IPS-18c (cell line): ENCODE measurements around the gene MTURN.

Experiments
- H3K4me3 ChIP-seq: 2 replicates; pipeline ENCODE4 v1.7.0; 2013; ENCODE audit warnings: low read depth, mild to moderate bottlenecking, low read length, moderate library complexity; ENCODE audit not compliant: insufficient read depth
- H3K9me3 ChIP-seq: one replicate; pipeline ENCODE4 v1.6.1; 2013; ENCODE audit warnings: mild to moderate bottlenecking, low read length, moderate library complexity; ENCODE audit not compliant: control insufficient read depth, insufficient read depth

Gene MTURN

GRCh38 chr7:30168835-30169573 lies 34.2 kb downstream of the MTURN start:
- no peaks in the 10 kb centered on the region for H3K9me3 ChIP-seq
- peak overlapping the region; percentile 36; the same call in 1 of the 2 replicates for H3K4me3 ChIP-seq

DNA sequence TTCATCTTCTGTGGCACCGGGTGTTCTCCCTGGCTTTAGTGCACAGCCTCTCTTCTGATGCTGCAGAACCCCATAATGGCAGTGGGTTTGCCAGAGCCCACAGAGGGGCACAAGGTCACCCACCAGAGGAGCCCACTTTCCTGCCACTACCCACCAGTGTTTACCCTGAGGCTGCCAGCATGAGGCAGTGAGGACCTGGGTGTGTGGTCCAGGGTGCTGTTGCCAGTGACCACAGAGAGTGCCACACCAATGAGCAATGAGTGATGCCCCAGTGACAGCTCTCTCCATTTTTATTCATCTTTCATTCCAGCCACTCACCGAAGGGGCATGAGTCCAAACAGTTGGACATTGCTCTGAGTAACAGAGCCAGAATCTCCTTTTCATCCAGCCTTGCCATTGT lies 34.8 kb downstream of the MTURN start:
- no peak overlapping the region for H3K4me3 ChIP-seq
- H3K9me3 ChIP-seq = no peaks in the 10 kb centered on the region

DNA sequence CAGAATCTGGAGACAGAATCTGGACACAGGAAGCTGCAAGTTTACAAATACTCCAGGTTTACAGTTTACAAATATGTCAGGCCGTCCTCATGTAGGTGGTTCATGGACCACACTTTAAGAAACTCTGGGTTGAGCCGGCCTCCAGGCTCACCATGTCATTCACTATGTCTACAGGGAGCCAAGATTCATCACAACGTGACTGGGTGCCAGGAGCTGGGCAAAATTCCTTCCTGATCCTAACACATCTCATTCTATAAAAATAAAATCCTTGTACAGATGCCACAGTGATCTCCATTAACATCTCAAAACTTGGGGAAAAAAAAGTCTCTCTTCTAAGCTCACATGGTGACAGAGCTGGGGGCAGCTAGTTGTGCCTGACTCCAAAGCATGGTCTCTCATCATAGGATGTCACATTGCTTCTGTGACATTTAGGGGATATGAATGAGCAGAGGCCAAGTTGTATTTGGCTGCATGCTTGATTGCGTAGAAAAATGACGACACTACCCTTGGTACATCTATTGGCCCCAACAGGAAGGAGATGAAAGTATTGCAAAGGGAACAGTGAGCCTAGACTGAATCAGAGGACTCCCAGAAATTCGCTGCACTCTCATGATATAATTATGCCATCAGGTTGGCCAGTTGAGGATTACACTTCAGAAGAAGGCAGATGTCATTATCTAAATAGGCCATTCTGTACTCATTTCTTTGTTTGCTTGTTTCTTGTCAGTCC lies 35.9 kb downstream of the MTURN start:
- Histone ChIP-seq H3K9me3 (no peaks in the 10 kb centered on the region), H3K4me3 (no peak overlapping the region)

DNA sequence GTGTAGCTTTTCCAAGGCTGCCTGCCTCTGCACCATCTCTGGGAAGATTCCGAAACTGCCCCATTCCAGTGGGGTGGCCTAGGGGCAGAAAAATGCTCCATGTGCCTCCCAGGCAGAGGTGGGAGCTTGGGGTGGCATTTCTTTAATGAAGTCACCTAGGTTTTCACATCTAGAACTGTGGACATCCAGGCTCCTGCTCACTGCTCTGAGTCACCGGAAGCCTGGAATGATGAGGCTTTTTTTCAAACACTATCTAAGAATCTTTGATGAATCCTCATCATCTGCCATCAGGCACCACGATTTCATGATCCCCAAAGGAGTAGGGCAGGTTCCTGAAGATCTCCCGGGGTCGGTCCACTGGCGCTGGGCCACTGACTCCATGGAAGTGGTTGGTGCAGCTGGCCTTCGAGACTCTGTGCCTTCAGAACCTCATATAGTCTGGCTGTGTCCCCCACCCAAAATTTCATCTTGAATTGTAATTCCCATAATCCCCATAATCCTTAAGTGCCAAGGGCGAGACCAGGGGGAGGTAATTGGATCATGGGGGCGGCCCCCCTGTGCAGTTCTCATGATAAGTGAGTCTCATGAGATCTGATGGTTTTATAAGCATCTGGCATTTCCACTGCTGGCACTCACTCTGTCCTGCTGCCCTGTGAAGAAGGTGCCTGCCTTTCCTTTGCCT lies 37.1 kb downstream of the MTURN start:
- no peaks in the 10 kb centered on the region for H3K9me3 ChIP-seq

DNA sequence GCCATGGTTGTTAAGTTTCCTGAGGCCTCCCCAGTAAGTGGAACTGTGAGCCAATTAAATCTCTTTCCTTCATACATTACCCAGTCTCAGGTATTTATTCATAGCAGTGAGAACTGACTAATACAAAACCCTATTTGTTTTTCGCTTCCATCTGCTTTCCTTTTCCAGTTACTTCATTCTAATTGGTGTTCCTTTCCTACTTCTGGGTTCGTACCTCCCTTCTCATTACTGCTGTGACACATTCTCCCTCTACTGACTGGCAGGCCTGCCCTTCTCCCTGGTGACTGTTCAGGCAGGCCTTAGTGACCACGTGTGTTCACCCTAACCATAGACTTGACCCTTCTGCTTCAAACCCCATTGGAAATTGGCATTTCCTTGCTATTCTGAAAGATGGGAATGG lies 37.7 kb downstream of the MTURN start:
- no peak overlapping the region for H3K4me3 ChIP-seq
- no peaks in the 10 kb centered on the region for H3K9me3 ChIP-seq

More for the DNA sequence above, 37.1 kb downstream of the MTURN start:
- H3K4me3 ChIP-seq = no peak overlapping the region

DNA sequence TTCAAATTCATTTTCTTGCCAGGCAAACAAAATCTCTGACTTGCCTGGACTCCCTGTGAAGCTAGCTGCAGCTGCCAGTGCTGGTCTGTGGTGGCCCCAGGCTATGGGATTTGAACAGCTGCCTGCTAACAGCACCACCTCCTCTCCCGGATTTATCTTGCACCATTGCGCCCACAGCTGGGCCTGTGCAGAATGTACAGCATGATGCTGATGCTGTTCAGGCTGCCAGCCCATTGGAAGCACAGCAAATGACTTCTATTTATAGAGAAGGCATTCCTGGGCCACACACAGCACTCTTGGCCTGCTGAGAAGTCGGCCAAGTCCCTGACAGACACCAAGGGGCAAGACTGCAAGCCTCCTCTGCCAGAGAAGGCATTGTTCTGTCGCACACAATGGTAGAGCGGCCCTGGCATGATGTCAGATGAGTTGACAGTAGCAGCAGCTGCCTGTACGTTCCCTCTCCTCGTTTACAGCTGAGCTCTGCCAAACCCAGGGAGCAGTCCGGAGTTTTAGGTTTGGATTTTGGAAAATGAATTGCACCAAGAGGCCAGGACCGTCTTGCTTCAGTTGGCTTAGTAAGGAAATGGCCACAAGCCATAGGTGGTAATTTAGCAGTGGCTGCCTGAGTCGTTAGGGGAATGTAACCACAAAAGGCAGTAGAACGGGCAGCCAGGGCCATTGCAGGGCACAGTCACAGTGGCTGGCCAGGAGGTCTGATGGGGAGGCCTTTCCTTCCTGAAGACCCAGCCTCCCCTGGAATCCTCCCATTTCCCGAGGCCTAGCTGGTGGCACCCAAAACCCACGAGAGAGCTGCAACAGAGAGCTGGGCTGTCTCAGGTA lies 38.5 kb downstream of the MTURN start:
- no peak overlapping the region for H3K4me3 ChIP-seq
- H3K9me3 ChIP-seq = no peaks in the 10 kb centered on the region

GRCh38 chr7:30175180-30175579 lies 40.4 kb downstream of the MTURN start:
- H3K4me3 ChIP-seq = no peak overlapping the region
- H3K9me3 ChIP-seq = no peaks in the 10 kb centered on the region

DNA sequence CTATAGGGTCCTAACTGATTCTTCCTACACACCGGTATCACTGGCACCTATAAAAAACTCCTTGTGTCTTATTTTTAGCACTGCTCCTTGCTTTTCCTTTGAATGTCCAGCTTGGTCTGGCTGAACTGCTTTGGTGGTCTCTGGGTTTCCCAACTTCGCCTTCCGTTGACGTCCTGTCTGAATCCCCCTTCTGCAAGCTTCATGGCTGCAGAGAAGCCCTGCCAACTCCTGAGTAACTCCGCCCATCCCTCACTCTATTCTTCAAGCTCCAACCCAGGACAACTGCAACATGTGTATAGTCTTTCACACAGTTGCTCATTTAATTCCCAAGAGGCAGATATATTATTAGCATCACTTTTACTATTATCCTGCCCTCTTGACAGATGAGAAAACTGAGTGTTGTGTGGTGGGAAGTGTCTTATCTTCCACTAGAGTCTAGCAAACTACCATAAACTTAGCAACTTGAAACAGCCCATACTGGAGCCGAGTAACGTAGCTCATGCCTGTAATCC lies 40.9 kb downstream of the MTURN start:
- H3K4me3 ChIP-seq = no peak overlapping the region
- H3K9me3 ChIP-seq = no peaks in the 10 kb centered on the region

DNA sequence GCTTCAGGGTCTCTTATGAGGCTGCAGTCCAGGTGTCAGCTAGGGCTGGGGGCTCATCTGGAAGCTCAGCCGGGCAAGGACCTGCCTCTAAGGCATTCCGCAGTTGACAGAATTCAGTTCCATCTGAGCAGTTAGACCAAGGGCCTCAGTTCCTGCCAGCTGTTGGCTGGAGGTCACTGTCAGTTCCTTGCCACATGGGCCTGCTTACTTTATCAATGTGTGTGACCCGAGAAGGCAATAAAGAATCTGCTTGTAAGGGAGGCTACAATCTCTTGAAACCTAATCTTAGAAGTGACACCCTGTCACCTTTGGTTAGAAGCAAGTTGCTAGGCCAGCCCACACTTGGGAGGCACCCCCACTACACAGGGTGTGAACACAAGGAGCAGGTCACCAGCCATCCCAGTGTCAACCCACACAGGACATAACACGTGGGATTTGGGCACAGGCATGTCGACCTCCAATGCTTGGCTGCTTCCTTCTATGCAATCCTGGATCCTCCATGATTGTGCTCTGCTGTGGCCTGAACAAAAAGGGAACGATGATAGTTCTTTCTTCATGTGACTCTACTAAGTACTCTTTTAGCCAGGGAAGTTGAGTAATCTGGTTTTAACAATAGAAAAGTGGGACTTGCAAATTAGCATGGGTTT lies 41.8 kb downstream of the MTURN start:
- Histone ChIP-seq H3K9me3 (no peaks in the 10 kb centered on the region), H3K4me3 (no peak overlapping the region)

DNA sequence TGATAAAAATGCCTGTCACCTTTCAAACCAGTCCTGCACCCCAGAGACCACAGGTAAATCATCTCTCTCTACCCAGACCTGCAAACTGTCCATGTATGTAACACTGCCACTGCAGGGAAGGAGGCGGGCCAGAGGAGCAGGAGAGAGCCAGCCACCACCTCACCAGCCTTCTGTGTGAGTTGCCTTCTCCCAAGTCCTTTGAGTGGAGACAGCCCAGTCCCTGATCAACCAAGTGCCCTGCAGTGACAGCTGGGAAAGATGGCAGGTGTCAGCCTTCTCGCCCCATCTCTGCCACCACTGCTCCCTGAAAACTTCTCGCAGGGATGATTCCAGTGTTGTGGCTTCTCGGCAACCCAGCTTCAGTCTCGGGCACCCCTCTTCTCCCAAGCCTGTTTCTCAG lies 42.4 kb downstream of the MTURN start:
- H3K9me3 ChIP-seq = no peaks in the 10 kb centered on the region
- no peak overlapping the region for H3K4me3 ChIP-seq

DNA sequence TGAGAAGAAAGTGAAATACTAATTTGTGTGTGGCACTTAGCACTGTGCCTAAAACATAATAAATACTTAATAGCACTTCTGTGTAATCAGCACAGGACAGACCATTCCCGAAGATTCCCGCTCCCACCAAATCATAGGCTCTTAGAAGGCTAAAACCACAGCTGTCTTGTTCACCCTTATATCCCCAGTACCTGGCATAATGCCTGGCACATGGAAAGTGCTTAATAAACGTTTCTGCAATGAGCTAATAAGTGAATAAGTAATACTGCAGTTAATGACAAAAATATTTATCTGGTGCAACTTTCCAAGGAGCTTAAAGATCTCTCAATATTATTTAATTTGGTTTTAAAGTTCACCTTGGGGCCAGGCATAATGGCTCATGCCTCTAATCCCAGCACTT lies 43.2 kb downstream of the MTURN start:
- no peak overlapping the region for H3K4me3 ChIP-seq

GRCh38 chr7:30178748-30179436 lies 44.1 kb downstream of the MTURN start:
- Histone ChIP-seq H3K9me3 (no peaks in the 10 kb centered on the region), H3K4me3 (no peak overlapping the region)

More for the DNA sequence above, 43.2 kb downstream of the MTURN start:
- no peaks in the 10 kb centered on the region for H3K9me3 ChIP-seq

DNA sequence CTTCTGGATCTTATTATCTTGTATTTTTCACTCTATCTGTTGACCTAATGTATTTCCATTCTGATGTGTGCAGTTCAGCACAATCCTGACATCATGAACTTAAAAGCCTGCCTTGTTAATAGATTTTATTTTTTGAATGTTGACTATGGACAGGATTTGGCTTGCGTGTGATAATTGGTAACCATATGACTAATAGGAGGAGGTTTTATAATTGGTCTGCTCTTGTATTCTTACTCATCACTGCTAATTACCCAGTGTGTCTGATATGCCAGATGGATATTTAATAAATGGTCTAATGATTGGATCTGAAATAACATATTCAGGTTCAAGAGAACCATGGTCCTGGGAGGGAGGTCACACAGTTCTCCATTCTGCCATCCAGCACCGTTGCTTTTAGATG lies 45.9 kb downstream of the MTURN start:
- no peak overlapping the region for H3K4me3 ChIP-seq
- H3K9me3 ChIP-seq = no peaks in the 10 kb centered on the region

DNA sequence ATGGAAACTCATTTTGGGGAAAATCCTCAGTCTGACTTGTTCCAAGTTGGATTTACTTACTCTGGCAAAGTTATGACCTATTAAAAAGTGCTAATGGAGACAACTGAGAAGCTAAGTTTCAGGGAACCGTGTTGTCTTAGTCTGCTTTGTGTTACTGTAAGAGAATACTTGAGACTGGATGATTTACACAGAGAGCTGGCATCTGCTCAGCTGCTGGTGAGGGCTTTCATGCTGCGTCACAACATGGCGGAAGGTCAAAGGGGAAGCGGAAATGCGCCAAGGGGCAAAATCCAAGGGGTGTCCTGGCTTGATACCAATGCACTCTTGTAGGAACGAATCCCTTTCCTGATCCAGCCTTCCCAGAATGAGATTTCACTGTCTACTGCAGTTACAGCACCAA lies 46.4 kb downstream of the MTURN start:
- Histone ChIP-seq H3K4me3 (no peak overlapping the region), H3K9me3 (no peaks in the 10 kb centered on the region)

DNA sequence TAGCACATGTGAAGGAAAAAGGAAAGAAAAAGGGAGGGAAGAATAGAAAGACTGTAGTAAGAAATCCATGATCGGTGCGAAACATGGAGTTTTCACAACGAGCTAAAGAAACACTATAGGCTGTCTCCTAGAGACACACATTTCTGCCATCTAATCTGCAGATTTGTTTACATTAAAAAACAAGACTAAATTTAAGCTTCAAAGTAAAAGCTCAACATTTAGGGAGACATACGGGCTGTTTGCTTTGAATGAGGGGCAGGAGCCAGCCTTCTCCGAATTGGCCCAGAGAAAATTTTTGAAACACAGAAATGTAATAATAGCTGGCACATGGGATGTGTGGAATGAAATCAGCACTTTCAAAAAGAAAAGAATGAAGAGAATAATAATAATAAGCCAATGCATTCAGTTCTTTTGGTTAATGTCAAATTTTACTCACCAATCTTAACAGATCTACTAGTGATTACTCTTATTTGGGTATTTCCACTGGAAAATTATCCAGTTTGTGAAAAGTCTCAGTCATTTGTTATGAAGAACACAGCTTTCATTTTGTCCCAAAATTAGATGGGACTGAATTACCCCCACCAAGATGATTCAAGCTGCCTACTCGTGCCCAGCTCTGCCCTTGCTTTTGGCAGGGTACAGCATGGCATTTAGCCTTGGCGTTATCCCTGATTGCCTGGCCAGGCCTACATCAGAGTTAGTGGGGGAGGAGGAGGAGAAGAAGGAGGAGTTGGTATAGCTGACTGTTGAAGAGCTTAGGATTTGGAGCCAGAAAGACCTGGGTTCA lies 47.1 kb downstream of the MTURN start:
- H3K4me3 ChIP-seq = no peak overlapping the region
- H3K9me3 ChIP-seq = peaks cover 3% of the 10 kb centered on the region
